Measurements from ENCODE around the gene WAPL.

DNA sequence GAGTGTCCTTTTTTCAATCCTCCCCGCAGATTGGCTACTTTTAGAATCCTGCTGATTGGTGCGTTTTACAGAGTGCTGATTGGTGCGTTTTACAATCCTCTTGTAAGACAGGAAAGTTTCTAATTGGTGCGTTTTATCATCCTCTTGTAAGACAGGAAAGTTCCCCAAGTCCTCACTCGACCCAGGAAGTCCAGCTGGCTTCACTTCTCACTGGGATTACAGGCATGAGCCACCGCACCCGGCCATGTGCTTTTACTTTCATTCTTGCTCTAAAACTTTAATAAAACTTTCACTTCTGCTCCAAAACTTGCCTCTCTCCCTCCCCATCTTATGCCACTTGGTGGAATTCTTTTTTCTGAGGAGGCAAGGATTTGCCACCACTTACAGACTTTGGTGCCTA is 17.0 kb upstream of the WAPL start:
- TF ChIP-seq, protein P1, sequence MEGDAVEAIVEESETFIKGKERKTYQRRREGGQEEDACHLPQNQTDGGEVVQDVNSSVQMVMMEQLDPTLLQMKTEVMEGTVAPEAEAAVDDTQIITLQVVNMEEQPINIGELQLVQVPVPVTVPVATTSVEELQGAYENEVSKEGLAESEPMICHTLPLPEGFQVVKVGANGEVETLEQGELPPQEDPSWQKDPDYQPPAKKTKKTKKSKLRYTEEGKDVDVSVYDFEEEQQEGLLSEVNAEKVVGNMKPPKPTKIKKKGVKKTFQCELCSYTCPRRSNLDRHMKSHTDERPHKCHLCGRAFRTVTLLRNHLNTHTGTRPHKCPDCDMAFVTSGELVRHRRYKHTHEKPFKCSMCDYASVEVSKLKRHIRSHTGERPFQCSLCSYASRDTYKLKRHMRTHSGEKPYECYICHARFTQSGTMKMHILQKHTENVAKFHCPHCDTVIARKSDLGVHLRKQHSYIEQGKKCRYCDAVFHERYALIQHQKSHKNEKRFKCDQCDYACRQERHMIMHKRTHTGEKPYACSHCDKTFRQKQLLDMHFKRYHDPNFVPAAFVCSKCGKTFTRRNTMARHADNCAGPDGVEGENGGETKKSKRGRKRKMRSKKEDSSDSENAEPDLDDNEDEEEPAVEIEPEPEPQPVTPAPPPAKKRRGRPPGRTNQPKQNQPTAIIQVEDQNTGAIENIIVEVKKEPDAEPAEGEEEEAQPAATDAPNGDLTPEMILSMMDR (IDR thresholded peaks at IDR 0.05), result no peak
- TF ChIP-seq POLR2A (IDR thresholded peaks at IDR 0.05), result no peak

All from heart left ventricle (tissue), 13 donors.